Panc1 (cell line): ENCODE data around the gene SERTM1.

Source experiments
- POLR2AphosphoS5 ChIP-seq: IDR thresholded peaks from 2 replicates; pipeline ENCODE4 v1.6.1; 2012; ENCODE audit warnings: mild to moderate bottlenecking, low read depth, low read length, moderate library complexity
- TCF7L2 ChIP-seq: IDR thresholded peaks from 2 replicates; pipeline ENCODE4 v1.6.1; 2011; ENCODE audit warnings: mild to moderate bottlenecking, low read depth, low read length, inconsistent platforms
- TF ChIP-seq, protein P1 (sequence below): fragments of 450-650 bp; IDR thresholded peaks from 2 replicates; pipeline ENCODE4 v1.5.1; 2017; ENCODE audit warnings: mild to moderate bottlenecking
- TF ChIP-seq, protein P2 (sequence below), 2 experiments: IDR thresholded peaks; 2 replicates each; pipeline ENCODE4 v1.6.1; 2011 to 2012; ENCODE audit warnings: low read depth in 2 of 2, control low read depth in 1 of 2, low read length in 1 of 2, mild to moderate bottlenecking in 1 of 2, moderate library complexity in 1 of 2; ENCODE audit not compliant: insufficient read depth in 1 of 2

GRCh38 chr13:36712770-36713169, 39.0 kb downstream of the SERTM1 start:
- TF ChIP-seq, protein P1, sequence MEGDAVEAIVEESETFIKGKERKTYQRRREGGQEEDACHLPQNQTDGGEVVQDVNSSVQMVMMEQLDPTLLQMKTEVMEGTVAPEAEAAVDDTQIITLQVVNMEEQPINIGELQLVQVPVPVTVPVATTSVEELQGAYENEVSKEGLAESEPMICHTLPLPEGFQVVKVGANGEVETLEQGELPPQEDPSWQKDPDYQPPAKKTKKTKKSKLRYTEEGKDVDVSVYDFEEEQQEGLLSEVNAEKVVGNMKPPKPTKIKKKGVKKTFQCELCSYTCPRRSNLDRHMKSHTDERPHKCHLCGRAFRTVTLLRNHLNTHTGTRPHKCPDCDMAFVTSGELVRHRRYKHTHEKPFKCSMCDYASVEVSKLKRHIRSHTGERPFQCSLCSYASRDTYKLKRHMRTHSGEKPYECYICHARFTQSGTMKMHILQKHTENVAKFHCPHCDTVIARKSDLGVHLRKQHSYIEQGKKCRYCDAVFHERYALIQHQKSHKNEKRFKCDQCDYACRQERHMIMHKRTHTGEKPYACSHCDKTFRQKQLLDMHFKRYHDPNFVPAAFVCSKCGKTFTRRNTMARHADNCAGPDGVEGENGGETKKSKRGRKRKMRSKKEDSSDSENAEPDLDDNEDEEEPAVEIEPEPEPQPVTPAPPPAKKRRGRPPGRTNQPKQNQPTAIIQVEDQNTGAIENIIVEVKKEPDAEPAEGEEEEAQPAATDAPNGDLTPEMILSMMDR, result no peak
- TF ChIP-seq, protein P2, sequence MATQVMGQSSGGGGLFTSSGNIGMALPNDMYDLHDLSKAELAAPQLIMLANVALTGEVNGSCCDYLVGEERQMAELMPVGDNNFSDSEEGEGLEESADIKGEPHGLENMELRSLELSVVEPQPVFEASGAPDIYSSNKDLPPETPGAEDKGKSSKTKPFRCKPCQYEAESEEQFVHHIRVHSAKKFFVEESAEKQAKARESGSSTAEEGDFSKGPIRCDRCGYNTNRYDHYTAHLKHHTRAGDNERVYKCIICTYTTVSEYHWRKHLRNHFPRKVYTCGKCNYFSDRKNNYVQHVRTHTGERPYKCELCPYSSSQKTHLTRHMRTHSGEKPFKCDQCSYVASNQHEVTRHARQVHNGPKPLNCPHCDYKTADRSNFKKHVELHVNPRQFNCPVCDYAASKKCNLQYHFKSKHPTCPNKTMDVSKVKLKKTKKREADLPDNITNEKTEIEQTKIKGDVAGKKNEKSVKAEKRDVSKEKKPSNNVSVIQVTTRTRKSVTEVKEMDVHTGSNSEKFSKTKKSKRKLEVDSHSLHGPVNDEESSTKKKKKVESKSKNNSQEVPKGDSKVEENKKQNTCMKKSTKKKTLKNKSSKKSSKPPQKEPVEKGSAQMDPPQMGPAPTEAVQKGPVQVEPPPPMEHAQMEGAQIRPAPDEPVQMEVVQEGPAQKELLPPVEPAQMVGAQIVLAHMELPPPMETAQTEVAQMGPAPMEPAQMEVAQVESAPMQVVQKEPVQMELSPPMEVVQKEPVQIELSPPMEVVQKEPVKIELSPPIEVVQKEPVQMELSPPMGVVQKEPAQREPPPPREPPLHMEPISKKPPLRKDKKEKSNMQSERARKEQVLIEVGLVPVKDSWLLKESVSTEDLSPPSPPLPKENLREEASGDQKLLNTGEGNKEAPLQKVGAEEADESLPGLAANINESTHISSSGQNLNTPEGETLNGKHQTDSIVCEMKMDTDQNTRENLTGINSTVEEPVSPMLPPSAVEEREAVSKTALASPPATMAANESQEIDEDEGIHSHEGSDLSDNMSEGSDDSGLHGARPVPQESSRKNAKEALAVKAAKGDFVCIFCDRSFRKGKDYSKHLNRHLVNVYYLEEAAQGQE (IDR thresholded peaks at IDR 0.05; ENCODE audit: insufficient read depth in 1 of 2, low read depth in 2 of 2, low read length in 1 of 2), result no peak
- no peak for TF ChIP-seq POLR2AphosphoS5
- no peak for TF ChIP-seq TCF7L2
